COLO829 (cell line): ENCODE measurements around the gene LGALS9.

ENCODE experiments used
- DNase-seq: peaks from one replicate; pipeline ENCODE4 v3.0.0; 2012; ENCODE audit warnings: low spot score

LGALS9 gene

GRCh38 chr17:27603421-27603770, 27.6 kb upstream of the LGALS9 start:
- no peak for DNase-seq

GRCh38 chr17:27603880-27604794, 26.9 kb upstream of the LGALS9 start:
- no peak for DNase-seq

GRCh38 chr17:27605409-27605808, 25.6 kb upstream of the LGALS9 start:
- DNase-seq: no peak

- DNase-seq: no peak
These were observed 23.4 kb upstream of the LGALS9 start for GRCh38 chr17:27607521-27608091.

DNA sequence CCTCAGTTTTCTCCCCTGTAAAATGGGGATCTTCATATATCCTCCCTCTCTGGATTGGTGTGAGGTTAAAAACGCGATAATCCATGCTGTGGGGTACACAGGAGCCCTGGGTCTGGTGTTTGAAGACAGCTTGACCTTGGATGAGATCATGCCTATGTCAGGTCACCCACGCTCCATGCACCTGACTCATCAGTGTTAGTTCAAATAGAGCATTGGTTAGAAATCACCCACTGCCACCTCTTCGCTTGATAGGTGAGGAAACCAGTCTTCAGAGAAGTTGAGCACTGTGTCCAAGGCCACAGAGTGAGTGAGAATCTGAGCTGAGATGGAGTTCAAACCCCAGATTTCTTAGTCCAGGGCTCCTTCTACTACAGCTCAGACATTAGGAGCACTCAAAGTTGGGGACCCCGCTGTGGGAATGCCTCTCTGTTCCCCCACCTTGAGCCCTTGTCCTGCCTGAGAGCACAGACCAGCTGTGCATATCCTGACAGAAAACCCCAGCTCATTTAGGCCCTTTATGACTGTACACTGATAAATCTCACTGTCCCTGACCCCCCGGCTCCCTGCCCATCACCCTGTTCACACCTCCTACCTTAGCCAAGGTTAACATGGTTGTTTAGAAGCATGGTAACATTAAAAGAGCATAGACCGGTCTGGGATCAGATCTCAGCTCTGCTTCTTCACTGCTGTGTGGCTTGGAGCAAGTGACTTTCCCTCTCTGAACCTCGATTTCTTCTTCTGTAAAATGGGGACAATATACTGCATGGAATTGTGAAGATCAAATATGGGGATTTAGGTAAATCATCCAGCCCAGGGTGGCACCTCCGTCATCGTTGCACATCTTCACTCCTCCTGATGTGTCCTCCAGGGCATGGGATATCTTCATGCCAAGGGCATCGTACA, 22.4 kb upstream of the LGALS9 start:
- DNase-seq: no peak

GRCh38 chr17:27609611-27610303, 21.2 kb upstream of the LGALS9 start:
- peak; percentile 23 for DNase-seq

DNA sequence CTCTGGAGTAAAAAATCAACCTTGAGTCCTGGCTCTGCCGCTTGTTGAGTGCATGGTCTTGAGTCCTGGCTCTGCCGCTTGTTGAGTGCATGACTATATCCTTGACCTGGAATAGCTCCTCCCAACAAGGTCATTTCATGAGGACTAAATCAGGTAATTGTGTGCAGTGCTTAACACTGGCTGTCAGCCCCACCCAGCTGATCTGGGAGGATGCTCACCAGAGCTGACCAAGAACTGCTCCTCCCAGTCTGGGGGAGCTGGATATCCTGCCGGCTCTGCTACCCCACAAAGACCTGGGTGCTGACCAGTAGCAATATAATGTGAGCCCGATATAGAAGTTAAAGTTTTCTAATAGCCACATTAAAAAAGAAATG, 20.7 kb upstream of the LGALS9 start:
- DNase-seq: no peak

GRCh38 chr17:27612160-27612770, 18.7 kb upstream of the LGALS9 start:
- no peak for DNase-seq

DNA sequence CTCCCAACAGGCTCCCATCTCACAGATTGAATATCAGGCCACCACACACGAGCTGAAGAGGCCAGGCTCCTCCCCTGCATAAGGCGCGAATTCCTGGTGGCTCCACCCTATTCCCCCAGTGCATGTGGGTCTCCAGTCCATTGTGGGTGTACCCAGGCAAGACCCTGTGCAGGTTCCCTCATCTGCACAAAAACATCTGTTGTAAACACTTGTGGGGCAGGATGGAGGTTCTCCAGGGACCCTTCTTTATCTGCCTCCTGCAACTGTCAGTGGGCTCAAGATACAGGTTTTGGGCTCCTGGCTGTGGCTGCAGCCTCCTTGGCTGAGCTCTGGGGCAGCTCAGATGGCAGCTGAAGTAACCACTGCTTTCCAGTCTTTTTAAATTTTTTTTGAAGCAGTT, 17.6 kb upstream of the LGALS9 start:
- DNase-seq: no peak

DNA sequence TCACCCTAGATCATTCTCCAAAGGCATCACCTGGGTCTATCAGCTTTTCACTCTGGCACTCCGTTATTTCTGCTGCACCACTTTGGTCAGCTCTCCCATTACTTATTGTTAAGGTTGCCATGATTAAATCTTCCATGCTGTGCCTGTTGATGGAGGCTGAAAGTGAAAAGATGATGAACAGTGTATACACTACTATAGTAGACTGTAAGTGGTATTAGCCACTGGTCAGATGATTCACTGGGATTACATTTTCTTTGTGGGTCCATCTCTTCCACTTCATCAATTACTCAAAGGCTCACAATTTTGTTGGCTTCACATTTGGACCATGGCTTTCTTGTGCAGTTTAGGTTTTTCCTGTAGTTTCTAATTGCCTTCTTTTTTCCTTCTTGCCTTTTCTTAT, 15.9 kb upstream of the LGALS9 start:
- DNase-seq: no peak

- DNase-seq: no peak
These were observed 14.6 kb upstream of the LGALS9 start for GRCh38 chr17:27616414-27616813.

DNA sequence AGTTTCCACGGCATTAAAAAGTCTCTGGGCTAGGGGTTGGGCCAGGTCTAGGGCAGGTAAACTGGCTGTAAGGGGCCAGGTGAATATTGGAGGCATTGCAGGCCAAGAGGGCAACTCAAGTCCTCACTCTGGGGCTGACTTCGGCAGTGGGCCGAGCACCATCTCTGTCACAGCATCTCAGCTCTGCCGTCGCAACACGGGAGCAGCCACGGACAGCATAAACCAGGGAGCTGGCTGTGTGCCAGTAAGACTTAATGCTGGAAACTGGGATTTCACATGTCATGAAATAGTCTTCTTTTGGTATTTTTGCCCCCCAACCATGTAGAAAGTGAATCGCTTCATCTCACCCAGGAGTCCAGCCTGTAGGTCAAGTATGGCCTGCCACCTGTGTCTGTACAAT, 12.6 kb upstream of the LGALS9 start:
- no peak for DNase-seq

GRCh38 chr17:27620721-27621120, 10.3 kb upstream of the LGALS9 start:
- DNase-seq: no peak

- DNase-seq: no peak
These were observed 9.5 kb upstream of the LGALS9 start for GRCh38 chr17:27621536-27621935.

DNA sequence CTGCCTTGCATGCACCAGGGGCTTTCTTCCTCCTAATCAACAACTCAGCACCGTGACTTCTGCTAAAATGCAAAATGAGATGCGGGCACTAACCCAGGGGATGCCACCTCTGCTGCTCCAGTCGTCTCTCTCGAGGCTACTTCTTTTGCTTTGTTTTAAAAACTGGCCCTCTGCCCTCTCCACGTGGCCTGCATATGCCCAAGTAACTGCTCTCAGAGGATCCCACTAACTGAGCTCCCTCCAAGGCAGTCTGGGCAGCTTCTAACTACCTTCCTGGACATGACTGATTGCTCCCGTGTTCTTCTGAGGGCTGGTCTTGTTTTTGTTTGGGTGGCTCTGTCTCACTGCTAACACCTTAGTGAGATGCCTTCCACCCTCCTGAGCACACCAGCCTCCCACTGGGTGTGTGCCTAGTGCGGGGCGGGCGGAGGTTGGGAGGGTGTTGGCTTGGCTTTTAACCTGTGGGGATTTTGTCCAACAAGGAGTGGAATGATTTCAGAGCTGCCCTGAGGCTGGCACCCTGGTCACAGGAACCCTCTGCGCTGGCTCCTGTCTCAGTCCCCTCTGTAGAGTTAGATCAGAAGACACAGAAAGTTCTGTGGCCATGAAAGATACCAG, 8.9 kb upstream of the LGALS9 start:
- no peak for DNase-seq

- DNase-seq: no peak
These were observed 8.0 kb upstream of the LGALS9 start for GRCh38 chr17:27622986-27623385.

DNA sequence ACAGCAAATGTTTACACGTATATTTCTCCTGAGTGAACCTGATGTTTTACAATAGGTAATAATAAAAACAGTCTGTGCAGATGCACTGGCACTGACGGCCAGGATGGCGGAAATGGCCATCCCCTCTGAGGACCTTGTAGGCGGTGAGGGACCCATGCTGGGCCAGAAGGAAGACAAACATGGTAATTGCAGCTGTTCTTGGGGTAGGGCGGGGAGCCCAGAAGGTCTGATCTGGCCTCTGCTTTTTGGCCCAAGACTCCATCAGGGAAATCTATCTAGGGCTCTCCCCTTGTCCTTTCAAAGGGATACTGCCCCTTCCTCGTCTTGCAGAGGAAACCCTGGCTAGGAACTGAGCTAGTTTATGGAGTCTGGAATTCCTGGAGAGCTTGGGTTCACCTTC, 7.4 kb upstream of the LGALS9 start:
- no peak for DNase-seq

DNA sequence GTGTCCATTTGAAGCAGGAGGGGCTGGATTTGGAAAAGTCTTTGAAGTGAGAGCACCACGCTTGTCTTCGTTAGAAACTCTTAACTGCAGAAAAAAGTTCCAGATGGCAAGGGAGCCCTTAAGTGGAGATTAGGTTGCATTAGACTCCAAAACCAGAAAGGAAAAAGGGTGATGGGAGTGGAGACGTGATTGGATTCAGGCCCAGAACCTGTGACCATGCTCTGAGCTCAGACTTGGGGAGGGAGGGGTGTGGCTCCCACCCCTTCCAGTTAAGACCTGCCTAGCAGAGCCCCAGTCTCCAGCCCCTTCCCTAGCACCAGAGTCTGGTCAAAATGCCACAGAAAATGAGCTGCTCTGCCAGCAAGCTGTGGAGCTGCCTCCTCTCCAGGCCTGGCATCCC, 6.4 kb upstream of the LGALS9 start:
- no peak for DNase-seq

GRCh38 chr17:27625856-27626255, 5.1 kb upstream of the LGALS9 start:
- no peak for DNase-seq

- DNase-seq: no peak
These were observed 3.5 kb upstream of the LGALS9 start for GRCh38 chr17:27627514-27627913.

DNA sequence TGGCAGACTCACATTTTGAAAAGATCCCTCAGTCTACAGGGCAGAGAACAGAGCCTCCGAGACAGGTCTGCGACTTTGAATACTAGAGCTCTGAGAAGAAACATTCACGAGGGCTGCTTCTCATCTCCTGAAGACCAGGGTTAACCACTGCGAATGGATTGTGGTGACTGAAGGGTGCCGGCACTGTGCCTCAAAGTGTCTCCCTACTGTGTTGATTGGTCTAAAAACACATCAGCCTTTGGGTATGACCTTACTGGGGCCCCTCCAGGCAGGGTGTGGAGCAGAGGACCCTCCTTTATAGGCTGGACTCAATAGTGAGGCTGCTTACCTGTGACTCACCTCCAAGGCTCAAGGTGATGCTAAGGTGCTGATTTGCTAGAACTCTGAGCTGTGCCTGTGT, 2.6 kb upstream of the LGALS9 start:
- no peak for DNase-seq
